Iris pigment epithelial cell (primary cell): Measurements from ENCODE around the gene AXL.

Experiments
- DNase-seq: peaks from one replicate; pipeline ENCODE4 v3.0.0-alpha.2; 2011; ENCODE audit warnings: low read depth

AXL gene

GRCh38 chr19:41206926-41207750, 11.9 kb upstream of the AXL start:
- DNase-seq = no peak

- no peak for DNase-seq
Measured at GRCh38 chr19:41214161-41214560, 4.9 kb upstream of the AXL start.

GRCh38 chr19:41217741-41218140, 1.3 kb upstream of the AXL start:
- no peak for DNase-seq

GRCh38 chr19:41218249-41218614, 791 bp upstream of the AXL start:
- no peak for DNase-seq

- peak; percentile 61 for DNase-seq
Measured at GRCh38 chr19:41219924-41220567, 1.0 kb downstream of the AXL start.

- DNase-seq = no peak
Measured at GRCh38 chr19:41220811-41221210, 1.8 kb downstream of the AXL start.

GRCh38 chr19:41221514-41222205, 2.6 kb downstream of the AXL start:
- DNase-seq = no peak

GRCh38 chr19:41222240-41222639, 3.2 kb downstream of the AXL start:
- DNase-seq = no peak

GRCh38 chr19:41223431-41224234, 4.6 kb downstream of the AXL start:
- DNase-seq = peak; percentile 79

- no peak for DNase-seq
Measured at GRCh38 chr19:41224632-41225031, 5.6 kb downstream of the AXL start.

GRCh38 chr19:41225238-41226052, 6.4 kb downstream of the AXL start:
- DNase-seq = peak; percentile 98

- peak; percentile 84 for DNase-seq
Measured at GRCh38 chr19:41226053-41226873, 7.2 kb downstream of the AXL start.

- DNase-seq = no peak
Measured at GRCh38 chr19:41226874-41227390, 7.9 kb downstream of the AXL start.

GRCh38 chr19:41228486-41228885, 9.5 kb downstream of the AXL start:
- DNase-seq = no peak

- DNase-seq = peak; percentile 38
Measured at GRCh38 chr19:41229338-41229737, 10.3 kb downstream of the AXL start.

- DNase-seq = no peak
Measured at GRCh38 chr19:41230067-41230857, 11.2 kb downstream of the AXL start.

GRCh38 chr19:41232686-41233085, 13.7 kb downstream of the AXL start:
- DNase-seq = no peak

GRCh38 chr19:41233748-41234240, 14.8 kb downstream of the AXL start:
- no peak for DNase-seq

- no peak for DNase-seq
Measured at GRCh38 chr19:41234512-41235168, 15.6 kb downstream of the AXL start.
